Measurements from ENCODE around the gene KIF1A.

KIF1A gene

GRCh38 chr2:240819126-240819857 lies 727 bp downstream of the KIF1A start:
- DNase-seq: no peak

GRCh38 chr2:240818293-240819125 lies 1.5 kb downstream of the KIF1A start:
- no peak for DNase-seq

- no peak for DNase-seq
These were observed 2.3 kb downstream of the KIF1A start for GRCh38 chr2:240817496-240818292.

- no peak for DNase-seq
These were observed 3.2 kb downstream of the KIF1A start for GRCh38 chr2:240816584-240817495.

DNA sequence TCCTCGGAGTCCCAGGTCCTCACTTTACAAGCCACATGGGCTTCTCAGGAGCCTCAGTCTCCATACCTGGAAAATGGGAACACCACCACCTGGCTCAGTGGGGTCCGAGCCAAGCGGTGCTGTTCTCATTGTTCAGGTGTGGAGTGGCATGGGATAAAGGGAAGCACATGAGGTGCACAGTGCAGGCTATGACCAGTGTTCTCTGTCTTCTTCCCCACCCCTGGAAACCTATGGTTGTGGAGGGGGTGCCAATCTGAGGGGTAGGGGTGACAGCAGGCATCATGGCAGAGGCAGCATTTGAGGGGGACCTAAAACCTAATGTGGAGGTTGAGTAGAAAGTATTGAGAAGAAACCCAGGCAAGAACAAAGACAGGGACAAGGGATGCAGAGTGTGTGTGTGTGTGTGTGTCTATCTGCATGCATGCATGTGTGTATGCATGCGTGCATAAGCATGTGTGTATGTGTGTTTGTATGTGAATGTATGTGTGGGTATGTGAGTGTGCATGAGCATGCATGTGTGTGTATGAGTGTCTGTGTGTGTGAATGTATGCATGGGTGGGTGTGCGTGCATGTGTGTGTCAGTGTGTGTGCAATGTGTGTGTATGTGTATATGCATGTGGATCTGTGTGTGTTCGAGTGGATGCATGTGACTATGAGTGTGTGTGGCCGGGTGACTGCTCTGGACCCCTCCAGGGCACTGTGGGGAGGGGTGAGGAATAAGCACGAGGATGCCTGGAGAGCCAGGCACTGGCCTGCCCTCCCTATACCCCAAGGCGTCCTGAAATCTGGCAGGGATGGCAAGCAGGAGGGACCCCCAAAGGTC lies 4.0 kb downstream of the KIF1A start:
- no peak for DNase-seq

DNA sequence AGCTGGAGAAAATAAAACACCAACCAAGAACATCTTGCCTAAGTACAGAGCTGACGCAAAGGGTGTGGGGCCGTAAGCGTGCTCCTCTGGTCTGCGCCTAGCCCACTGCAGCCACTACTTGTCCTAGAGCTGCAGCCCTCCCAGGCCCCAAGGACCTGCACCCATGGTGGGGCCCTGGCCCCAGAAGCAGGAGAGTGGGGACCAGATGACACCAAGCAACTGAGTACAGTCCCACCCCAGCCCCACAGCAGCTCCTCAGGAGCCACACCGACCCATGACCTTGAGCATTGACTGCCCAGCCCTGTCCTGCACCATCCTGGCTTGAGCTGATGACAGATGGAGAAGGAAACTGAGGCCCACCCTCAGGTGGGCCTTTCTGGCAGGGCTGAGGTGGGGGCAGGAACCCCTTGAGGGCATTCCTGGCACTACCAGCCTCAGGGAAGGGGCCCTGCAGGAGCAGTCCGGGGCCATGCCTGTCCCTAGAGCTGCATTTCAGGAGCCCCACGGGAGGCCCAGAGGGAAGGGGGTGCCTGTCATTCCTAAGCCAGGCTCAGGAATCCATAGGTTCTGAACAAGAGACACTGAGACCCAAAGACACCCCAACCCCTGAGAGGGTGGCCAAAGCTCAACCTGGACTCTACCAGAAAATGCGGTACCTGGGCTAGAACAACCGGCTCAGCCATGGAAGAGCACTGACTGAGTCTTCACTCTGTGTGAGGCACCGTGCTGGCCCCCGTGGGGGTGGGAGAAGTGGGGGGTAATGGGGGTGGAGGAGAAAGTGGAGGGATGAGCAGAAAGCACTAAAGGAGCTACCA lies 4.9 kb downstream of the KIF1A start:
- no peak for DNase-seq

DNA sequence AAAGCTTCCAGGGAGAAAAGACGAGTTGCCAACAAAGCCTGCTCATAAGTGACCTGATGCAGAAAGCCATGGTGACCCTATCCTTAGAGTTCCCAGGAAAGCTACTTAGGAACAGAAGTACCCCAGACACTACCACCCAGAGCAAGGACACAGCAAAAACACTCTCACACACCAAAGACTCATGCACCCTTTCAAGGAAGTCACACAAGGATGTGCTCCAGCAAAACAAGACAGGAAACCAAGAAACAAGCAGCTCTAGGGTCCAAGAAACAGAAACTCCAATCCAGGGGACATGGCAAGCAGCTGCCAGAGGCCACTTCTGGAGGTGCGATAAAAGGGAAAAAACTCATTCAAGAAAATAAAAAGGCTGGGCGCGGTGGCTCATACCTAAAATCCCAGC lies 5.7 kb downstream of the KIF1A start:
- no peak for DNase-seq

- DNase-seq: no peak
These were observed 6.6 kb downstream of the KIF1A start for GRCh38 chr2:240813231-240813921.

DNA sequence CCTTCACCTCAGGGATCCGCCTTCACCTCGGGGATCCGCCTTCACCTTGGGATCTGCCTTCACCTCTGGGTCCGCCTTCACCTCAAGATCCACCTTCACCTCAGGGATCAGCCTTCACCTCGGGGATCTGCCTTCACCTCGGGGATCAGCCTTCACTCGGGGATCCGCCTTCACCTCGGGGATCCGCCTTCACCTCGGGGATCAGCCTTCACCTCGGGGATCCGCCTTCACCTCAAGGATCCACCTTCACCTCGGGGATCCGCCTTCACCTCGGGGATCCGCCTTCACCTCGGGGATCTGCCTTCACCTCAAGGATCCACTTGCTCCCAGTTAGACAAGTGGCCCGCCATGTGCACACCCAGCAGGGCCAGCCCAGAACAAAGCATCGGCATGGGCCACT lies 7.3 kb downstream of the KIF1A start:
- DNase-seq: no peak

- no peak for DNase-seq
These were observed 7.7 kb downstream of the KIF1A start for GRCh38 chr2:240812301-240812680.

GRCh38 chr2:240811346-240812300 lies 8.4 kb downstream of the KIF1A start:
- DNase-seq: no peak

GRCh38 chr2:240810621-240811020 lies 9.4 kb downstream of the KIF1A start:
- no peak for DNase-seq

DNA sequence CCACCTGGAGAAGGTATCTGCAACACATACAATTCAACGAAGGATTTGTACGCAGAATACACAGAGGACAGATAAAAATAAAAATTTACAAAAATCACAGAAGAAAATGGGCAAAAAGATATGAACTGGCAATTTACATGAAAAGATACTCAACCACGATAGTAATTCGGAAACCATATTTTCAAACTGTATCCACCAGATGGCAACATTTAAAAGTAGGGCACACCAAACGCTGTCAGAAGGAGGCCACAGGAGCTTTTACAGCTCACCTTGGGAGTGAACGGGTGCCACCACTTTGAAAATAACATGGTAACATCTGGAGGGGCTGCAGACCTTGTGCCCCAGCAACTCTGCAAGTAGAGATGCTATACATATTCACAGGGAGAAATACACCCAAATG lies 9.8 kb downstream of the KIF1A start:
- DNase-seq: no peak

DNA sequence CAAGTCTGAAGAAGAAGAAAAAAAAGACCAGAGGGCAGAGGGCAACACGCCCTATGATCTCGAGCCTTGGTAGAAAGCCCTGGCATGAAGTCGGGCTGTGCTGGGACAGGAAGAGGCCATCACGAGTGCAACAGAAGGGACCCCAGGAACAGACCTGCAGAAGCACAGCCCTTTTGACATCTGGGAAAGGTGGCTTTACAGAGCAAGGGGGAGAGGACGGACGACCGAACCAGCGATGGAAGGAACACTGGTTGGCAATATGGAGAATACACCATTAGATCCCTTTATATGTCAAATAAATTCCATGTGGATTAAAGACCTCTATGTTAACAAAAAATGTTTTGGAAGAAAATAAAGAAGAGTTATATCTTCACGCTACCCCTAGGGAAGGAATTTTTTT lies 10.7 kb downstream of the KIF1A start:
- no peak for DNase-seq

GRCh38 chr2:240806459-240806858 lies 13.6 kb downstream of the KIF1A start:
- no peak for DNase-seq

DNA sequence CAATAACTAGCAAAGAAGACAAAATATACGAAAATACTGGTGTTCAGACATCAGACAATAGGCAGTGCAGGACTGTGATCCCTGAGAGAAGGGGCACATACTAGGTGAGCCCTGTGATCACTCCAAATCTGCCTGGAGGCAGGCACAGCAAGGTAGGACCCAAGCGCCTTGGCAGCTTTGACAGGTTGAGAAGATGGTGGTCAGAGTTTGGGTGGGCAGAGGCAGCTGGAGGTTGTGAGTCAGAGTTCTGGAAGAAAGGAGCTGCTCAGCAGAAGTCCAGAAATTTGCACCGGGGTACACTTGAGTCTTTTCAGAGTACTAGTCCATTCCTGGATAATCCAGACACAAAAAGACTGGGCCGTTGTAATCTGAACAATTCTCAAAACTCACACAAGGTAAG lies 14.0 kb downstream of the KIF1A start:
- DNase-seq: no peak

DNA sequence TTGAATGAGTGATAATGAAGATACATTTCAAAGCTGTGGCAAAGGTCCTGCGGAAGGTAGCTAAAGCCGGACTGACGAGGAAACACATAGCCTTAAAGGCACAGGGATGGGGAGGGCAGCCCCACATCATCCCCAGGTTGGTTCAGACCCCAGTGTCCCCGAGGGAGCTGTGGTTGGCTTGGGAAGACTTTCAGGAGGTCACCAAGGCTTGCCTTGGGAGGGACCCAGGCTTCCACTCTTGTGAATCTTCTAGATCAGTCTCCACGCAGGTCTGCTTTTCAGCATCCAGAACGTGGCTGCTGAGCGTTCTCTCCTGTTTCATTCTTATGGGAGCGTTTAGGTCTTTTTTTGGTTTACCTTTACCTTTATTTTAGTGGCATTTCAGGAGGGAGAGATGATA lies 16.8 kb downstream of the KIF1A start:
- no peak for DNase-seq

DNA sequence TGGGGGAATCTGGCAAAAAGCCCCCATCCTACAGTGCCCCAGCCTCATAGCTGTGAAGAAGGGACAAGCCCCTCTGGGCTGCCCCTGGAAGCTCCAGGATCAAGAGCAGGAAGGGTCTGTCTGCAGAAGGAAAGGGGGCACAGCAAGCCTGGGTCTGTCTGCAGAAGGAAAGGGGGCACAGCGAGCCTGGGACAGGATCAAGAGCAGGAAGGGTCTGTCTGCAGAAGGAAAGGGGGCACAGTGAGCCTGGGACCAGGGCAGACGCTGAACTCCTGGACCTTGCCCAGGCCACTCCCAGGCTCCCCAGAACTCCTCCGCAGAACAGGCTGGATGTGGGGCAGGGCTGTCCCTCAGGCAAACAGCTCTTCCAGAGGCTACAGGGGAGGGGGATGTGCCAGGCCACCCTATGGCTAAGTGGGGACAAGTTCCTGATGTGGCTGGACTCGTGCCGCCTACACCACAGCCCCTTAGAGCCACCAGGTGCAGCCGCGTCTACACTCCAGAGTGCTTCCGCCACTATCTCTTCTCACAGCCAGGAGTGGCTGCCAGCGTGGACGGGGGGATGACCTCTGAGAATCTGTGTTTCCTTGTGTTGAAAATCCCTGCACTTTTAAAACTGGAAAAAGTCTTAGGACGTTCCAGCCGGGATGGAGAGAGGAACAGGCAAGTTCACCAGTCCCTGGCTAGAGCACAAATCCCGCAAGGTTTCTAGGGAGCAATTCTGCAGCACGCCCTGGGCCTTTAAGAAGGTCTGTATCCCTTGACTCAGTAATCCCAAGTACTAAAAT lies 20.8 kb downstream of the KIF1A start:
- no peak for DNase-seq
